ENCODE data around the gene COL19A1. TPM values are rescaled to one million over a fixed set of nuclear protein-coding genes. Genes with fewer than 3 reads are reported as not detected.

COL19A1 gene
- polyA plus RNA-seq, 1 donor (not counting 4 experiments of a cell fraction or from before 2014, with no cell fraction given) = not detected

GRCh38 chr6:70110126-70111022 lies 244.0 kb downstream of the COL19A1 start:
- no peaks in the 10 kb centered on the region for H3K9me1 ChIP-seq (ENCODE audit: control insufficient read depth, extremely low read depth, insufficient read depth, low read length)
- H3K27me3 ChIP-seq (ENCODE audit: control insufficient read depth, extremely low read depth, insufficient read depth, low read length) = no peaks in the 10 kb centered on the region
- no peak overlapping the region for H3K4me3 ChIP-seq (ENCODE audit: control insufficient read depth in 2 of 3, extremely low read depth in 1 of 3, insufficient read depth in 2 of 3, low read depth in 1 of 3, low read length in 3 of 3)
- H3K4me2 ChIP-seq (ENCODE audit: control insufficient read depth, extremely low read depth, insufficient read depth, low read depth, low read length) = no peak overlapping the region
- no peaks in the 10 kb centered on the region for H3K36me3 ChIP-seq (ENCODE audit: control insufficient read depth in 2 of 2, extremely low read depth in 1 of 2, insufficient read depth in 2 of 2, low read length in 2 of 2)
- no peaks in the 10 kb centered on the region for H3K79me2 ChIP-seq (ENCODE audit: control insufficient read depth, insufficient read depth, low read length)
- H3K27ac ChIP-seq (ENCODE audit: control insufficient read depth, insufficient read depth, low read length) = no peak overlapping the region
- H3K9ac ChIP-seq (ENCODE audit: control insufficient read depth, extremely low read depth, insufficient read depth, low read length) = no peak overlapping the region
- TF ChIP-seq CTCF (optimal IDR thresholded peaks at IDR 0.05 in 1 of 3, IDR thresholded peaks at IDR 0.05 in 1 of 3, conservative IDR thresholded peaks at IDR 0.05 in 1 of 3; ENCODE audit: extremely low read depth in 1 of 3, insufficient read depth in 2 of 3, low read length in 3 of 3) (no peak), EZH2 (IDR thresholded peaks at IDR 0.05; ENCODE audit: low read length) (no peak)
- H4K20me1 ChIP-seq (ENCODE audit: control insufficient read depth, extremely low read depth, insufficient read depth, low read length) = no peaks in the 10 kb centered on the region
- dilution Hi-C loops (cut with MboI; ENCODE audit: extremely low pct_ligation_motif_present, low sequenced_read_pairs) = no loop called here
- DNase-seq (ENCODE audit: low read depth, low spot score) = no peak
- H3K9me3 ChIP-seq (ENCODE audit: control insufficient read depth, low read depth, low read length) = no peaks in the 10 kb centered on the region
- no peak overlapping the region for H2AFZ ChIP-seq (ENCODE audit: control insufficient read depth, low read length)
- no peaks in the 10 kb centered on the region for H3K4me1 ChIP-seq (ENCODE audit: control insufficient read depth, extremely low read depth, insufficient read depth, low read length)
- no peak for FAIRE-seq

GRCh38 chr6:70111737-70112136 lies 245.4 kb downstream of the COL19A1 start:
- Histone ChIP-seq H3K4me1 (ENCODE audit: control insufficient read depth, extremely low read depth, insufficient read depth, low read length) (no peaks in the 10 kb centered on the region), H3K36me3 (ENCODE audit: control insufficient read depth in 2 of 2, extremely low read depth in 1 of 2, insufficient read depth in 2 of 2, low read length in 2 of 2) (no peaks in the 10 kb centered on the region), H3K4me3 (ENCODE audit: control insufficient read depth in 2 of 3, extremely low read depth in 1 of 3, insufficient read depth in 2 of 3, low read depth in 1 of 3, low read length in 3 of 3) (no peak overlapping the region), H3K27me3 (ENCODE audit: control insufficient read depth, extremely low read depth, insufficient read depth, low read length) (no peaks in the 10 kb centered on the region), H2AFZ (ENCODE audit: control insufficient read depth, low read length) (no peak overlapping the region), H3K79me2 (ENCODE audit: control insufficient read depth, insufficient read depth, low read length) (no peaks in the 10 kb centered on the region), H3K9ac (ENCODE audit: control insufficient read depth, extremely low read depth, insufficient read depth, low read length) (no peak overlapping the region), H3K9me3 (ENCODE audit: control insufficient read depth, low read depth, low read length) (no peaks in the 10 kb centered on the region), H3K9me1 (ENCODE audit: control insufficient read depth, extremely low read depth, insufficient read depth, low read length) (no peaks in the 10 kb centered on the region), H3K4me2 (ENCODE audit: control insufficient read depth, extremely low read depth, insufficient read depth, low read depth, low read length) (no peak overlapping the region), H4K20me1 (ENCODE audit: control insufficient read depth, extremely low read depth, insufficient read depth, low read length) (no peaks in the 10 kb centered on the region), H3K27ac (ENCODE audit: control insufficient read depth, insufficient read depth, low read length) (no peak overlapping the region)
- no peak for FAIRE-seq
- TF ChIP-seq EZH2 (IDR thresholded peaks at IDR 0.05; ENCODE audit: low read length) = no peak
- no peak for TF ChIP-seq CTCF (optimal IDR thresholded peaks at IDR 0.05 in 1 of 3, IDR thresholded peaks at IDR 0.05 in 1 of 3, conservative IDR thresholded peaks at IDR 0.05 in 1 of 3; ENCODE audit: extremely low read depth in 1 of 3, insufficient read depth in 2 of 3, low read length in 3 of 3)
- DNase-seq (ENCODE audit: low read depth, low spot score) = no peak
- dilution Hi-C loops (cut with MboI; ENCODE audit: extremely low pct_ligation_motif_present, low sequenced_read_pairs) = no loop called here

Measured in keratinocyte (primary cell).